DMS79 (cell line): Measurements from ENCODE around the gene PGC.
A peak's percentile ranks its signal among the peaks of the same experiment; 100 is the strongest.

Experiments used
- DNase-seq: peaks from one replicate; lab custom pipeline; 2025; lab: John Stamatoyannopoulos, UW

PGC gene

DNA sequence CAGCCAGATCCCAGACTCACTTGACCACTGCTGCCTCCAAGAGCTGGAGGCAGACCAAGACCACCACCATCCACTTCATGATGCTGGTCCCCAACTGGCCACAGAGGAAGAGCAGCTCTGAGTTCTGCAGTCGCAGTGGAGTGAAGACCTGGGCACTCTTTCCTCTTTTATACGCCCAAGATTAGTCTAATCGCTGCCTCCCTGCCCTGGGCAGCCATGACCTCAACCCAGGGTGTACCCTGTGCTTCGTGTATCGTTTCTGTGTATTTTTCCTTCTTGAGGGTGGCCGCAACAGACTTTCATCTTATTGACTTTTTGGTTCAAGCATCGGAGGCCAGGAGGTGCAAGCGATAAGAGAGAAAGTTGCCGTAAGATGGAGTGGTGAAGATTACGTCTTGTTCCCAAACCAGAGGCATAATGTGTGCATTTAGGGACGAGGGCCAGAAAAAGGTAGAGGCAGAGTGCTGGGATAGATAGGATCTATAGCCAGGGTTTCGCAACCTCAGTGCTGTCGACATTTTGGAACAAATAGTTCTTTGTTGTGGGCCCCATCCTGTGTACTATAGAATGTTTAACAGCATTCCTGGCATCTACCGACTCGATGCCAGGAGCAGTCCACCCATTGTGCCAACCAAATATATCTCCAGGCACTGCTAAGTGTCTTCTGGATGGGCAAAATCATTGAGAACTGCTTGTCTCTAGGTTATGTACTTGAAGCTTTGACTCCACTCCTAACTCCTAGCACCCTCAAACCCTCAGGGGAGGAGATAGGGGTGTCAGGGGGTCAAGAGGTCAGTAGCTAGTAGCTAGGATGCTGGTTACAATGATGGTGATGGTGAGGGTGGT lies at the start of gene PGC:
Gene PGC, minus strand, starts transcription at position 142 of the 846 bp plus-strand sequence. Its CDS starts 63 bp downstream, at position 79.
- DNase-seq = no peak

- no peak for DNase-seq
Observed at GRCh38 chr6:41796474-41796873, 49.3 kb upstream of the PGC start.

DNA sequence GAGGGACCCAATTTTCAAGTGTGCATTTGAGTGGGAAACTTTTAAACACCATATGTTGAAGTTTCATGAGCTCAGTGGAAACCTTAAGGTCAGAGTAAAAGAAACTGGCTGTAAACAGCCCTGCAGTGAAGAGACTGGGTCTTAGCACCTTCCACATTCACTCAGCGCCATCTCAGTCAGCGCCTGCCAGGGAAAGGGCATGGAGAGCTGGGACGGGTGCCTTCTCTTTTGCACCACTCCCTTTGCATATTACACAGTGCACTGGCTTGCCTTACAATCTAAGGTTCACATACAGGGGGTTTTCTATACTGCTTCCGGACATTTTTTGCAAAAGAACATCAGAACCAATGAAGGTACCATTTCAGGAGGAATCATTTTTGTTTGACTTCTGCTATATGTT lies 44.8 kb upstream of the PGC start:
- no peak for DNase-seq

GRCh38 chr6:41791305-41791704 lies 44.1 kb upstream of the PGC start:
- no peak for DNase-seq

DNA sequence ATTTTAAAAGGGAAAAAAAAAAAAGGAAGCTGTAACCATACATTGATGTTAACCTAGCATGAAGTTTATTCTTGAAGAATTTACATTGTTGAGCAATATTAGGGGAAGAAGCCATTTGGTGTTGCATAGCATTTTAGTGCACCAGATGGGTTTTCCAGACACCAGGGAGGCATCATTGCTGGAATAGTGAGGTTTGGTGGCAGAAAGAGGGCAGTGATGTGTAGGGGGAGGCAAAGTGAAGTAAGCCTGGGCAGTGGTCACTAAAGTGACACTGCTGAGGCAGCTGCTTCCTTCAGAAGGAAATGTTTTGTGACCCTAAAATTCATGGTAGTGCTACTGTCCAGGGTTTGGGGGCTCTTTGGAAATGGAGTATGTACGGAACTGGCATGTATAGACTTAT lies 42.8 kb upstream of the PGC start:
- no peak for DNase-seq

DNA sequence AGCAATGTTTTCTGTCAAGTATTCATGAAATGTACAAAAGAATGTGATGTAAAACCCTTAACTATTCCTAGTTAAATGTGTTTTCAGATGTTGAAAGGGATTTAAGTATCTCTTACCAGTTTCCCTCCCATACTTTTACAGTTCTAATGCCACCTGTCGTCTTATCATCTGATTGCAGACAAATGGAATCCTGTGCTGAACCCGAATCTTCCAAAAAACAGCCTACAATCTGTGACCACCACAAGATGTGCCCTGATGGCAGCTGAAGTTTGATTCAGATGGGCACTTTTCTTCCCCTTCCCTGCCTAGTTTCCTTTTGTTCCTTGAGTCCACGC lies 42.2 kb upstream of the PGC start:
- DNase-seq = no peak

DNA sequence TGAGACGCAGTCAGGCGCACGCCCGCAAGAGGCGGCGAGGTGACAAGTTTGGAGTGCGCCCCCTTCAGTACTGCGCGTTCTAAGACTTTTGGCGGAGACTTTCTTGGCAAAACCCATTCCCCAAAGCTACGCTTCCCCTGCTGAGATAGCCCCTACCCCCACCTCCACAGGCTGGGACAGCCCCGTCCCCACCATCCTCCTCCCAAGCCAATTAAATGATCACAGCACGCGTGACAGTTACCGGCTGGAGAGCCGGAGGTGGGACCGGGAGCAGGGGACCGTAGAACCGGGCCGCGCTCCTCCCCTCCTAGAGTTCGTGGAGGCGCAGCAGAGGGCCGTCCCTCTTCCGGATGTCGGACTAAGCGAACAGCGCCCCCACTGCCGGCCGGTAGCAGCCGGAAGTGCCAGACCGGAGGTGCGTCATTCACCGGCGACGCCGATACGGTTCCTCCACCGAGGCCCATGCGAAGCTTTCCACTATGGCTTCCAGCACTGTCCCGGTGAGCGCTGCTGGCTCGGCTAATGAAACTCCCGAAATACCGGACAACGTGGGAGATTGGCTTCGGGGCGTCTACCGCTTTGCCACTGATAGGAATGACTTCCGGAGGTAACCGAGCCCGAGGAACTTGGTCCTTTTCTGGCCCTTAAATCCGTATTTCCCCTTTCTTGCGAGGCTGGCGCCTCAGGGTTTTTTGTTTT lies 40.2 kb upstream of the PGC start, which contains the start of gene TOMM6:
Gene TOMM6, plus strand, starts transcription at position 476 of the 699 bp plus-strand sequence. Its CDS starts 4 bp downstream, at position 480.
- peak; percentile 72 for DNase-seq

DNA sequence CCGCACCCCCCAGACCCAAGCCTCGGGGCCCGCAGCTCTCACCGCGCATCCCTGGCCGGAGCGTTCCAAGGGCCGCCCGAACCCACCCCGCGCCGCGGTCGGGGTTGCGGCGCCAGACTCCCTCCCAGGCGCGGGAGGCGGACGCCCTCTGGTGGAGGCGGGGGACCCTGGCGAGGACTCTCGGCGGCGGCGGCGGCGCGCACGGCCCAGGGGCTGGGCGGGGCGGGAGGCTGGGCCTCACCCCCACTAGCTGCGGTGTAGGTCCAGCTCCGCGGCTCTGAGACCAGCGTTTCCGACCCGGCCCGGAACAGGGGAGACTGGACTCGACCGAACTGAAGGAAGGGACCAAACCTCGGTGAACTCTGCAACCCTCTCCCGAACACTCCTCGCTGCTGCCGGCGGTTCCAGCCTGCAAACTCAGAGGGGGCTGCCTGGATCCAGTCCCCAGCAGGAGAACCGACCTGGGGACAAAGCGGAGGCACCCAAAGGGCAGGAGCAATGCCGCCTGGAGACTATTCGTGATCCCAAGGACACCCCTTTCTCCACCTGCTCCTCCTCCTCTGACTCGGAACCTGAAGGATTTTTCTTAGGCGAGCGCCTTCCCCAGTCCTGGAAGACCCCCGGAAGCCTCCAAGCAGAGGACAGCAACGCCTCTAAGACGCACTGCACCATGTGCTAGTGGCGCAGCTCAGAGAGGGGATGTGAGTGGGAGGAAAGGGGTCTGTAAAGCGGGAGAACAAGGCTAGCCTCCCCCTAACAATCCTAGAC lies 39.4 kb upstream of the PGC start:
- no peak for DNase-seq

DNA sequence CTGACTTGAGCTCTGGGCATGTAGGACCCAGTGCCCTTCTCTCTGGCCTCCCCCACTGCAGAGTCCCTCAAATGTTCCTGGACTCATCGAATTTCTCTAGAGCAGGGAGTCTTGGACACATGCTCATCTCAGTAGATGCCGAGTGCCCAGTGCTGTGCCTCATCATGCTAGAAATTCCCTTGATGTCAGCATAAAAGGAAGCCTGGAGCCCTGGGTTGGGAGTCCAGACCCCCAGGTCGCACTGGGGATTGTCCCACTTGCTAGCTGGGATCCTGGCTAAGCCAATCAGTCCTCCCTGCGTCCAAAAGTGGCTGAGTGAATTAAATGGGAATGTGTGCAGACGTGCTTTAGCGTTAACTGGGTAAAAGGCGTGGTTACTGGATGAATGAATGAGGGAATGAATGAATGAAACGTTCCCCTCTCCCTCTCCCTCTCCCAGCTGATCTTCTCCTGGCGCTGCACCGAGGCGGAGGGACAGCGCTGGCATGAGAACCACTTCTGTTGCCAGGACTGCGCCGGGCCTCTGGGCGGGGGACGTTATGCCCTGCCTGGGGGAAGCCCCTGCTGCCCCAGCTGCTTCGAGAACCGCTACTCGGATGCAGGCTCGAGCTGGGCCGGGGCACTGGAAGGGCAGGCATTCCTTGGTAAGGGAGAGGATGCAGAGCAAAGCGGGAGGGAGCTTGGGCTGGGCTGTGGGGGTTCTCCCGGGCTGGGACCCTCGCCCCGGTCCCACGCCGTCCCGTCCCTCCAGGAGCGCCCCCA lies 38.7 kb upstream of the PGC start:
- no peak for DNase-seq

GRCh38 chr6:41785254-41785653 lies 38.1 kb upstream of the PGC start:
- DNase-seq = no peak

GRCh38 chr6:41784581-41785171 lies 37.5 kb upstream of the PGC start:
- no peak for DNase-seq

- DNase-seq = no peak
Observed at GRCh38 chr6:41783106-41783780, 36.0 kb upstream of the PGC start.

- no peak for DNase-seq
Observed at GRCh38 chr6:41781366-41781730, 34.2 kb upstream of the PGC start.

- DNase-seq = no peak
Observed at GRCh38 chr6:41780551-41781365, 33.6 kb upstream of the PGC start, which contains the start of gene PRICKLE4. Gene PRICKLE4, plus strand, starts transcription at chr6:41780782. Its CDS starts 2,692 bp downstream, at chr6:41783474.

DNA sequence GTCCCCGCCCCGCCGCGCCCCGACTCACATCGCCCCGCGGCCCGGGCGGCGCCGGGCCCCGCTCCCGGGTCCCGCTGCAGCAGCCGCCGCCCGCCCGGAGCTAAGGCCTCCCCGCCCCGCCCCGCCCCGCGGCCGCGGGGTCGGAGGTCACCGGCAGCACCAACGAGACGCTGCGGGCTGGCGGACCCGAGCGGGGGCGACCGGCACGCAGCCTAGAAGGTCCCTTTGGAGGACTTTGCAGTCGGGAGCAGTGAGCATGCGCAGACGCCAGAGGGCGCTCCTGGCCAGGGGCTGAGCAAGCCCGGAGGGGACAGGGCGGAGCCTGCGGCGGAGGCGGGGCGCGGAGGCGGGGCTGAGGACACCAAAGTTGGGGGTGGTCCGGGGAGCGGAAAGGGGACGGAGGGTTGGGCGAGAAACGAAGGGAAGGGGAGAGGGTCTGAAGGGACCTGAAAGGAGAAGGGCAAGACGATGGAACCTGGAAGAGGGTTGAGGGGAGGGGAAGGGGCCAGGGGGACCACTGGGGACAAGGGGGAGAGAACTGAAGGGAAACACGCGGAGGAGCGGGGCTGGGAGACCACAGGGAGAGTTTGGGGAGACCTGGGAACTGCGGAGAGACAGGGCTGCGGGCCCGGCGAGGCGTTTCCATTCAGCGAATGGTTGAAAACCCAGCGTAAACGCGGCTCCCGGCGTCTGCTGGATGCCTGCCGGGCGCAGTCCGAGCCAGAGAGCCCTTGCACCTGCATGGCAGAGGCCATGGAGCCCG lies 32.8 kb upstream of the PGC start, which contains the start of gene FRS3:
Gene FRS3, minus strand, starts transcription at position 113 of the 763 bp plus-strand sequence. CDS start 2,913 bp downstream, outside the sequence.
- peak; percentile 77 for DNase-seq

- no peak for DNase-seq
Observed at GRCh38 chr6:41779336-41779735, 32.1 kb upstream of the PGC start.

GRCh38 chr6:41778895-41779294 lies 31.7 kb upstream of the PGC start:
- DNase-seq = no peak

- no peak for DNase-seq
Observed at GRCh38 chr6:41777551-41778285, 30.5 kb upstream of the PGC start.
